HepG2 (cell line): ENCODE measurements around the gene PKD1L1. TPM values are rescaled to one million over a fixed set of nuclear protein-coding genes. Genes with fewer than 3 reads are reported as not detected.

Source experiments
- CBFB ChIP-seq: sonication (generic); formaldehyde crosslinking; IDR thresholded peaks from 2 replicates; pipeline ENCODE4 v1.4.0; 2020; ENCODE audit warnings: missing genetic modification reagents
- ELF3 ChIP-seq: IDR thresholded peaks from 2 replicates; pipeline ENCODE4 v1.6.1; 2016; ENCODE audit warnings: missing genetic modification reagents, missing compliant biosample characterization
- RFXANK ChIP-seq: IDR thresholded peaks from 2 replicates; pipeline ENCODE4 v1.6.1; 2016
- ZBTB44 ChIP-seq: sonication (generic); formaldehyde crosslinking; IDR thresholded peaks from 2 replicates; pipeline ENCODE4 v1.4.0; 2020; ENCODE audit warnings: missing genetic modification reagents
- ZSCAN12 ChIP-seq: sonication (generic); formaldehyde crosslinking; IDR thresholded peaks from 2 replicates; pipeline ENCODE4 v1.9.0; 2021; ENCODE audit warnings: mild to moderate bottlenecking, missing genetic modification reagents
- ZSCAN29 ChIP-seq: sonication (generic); formaldehyde crosslinking; conservative IDR thresholded peaks from 2 replicates; pipeline ENCODE4 v1.4.0; 2020; ENCODE audit warnings: mild to moderate bottlenecking, missing genetic modification reagents
- polyA plus RNA-seq, 8 experiments: library from polyadenylated mRNA; depleted of rRNA in 3 of 8; stranded (reverse) in 7 of 8; unstranded in 1 of 8; fragments of >200 nt; fragmentation: Illumina TruSeq in 4 of 8; extraction: Trizol in 4 of 8; gene quantifications; 2 replicates each; pipeline versions ENCODE4 v1.2.1 to v1.2.3, GENCODE V29; 2011 to 2016; ENCODE audit warnings: low read depth in 4 of 8, missing spikeins in 1 of 8, mixed read lengths in 1 of 8; ENCODE audit not compliant: insufficient read depth in 1 of 8
- total RNA-seq, 5 experiments: library from RNA; depleted of rRNA; stranded (reverse); fragments of >200 nt; fragmentation: Illumina TruSeq; extraction: Trizol; gene quantifications; 2 replicates each; pipeline ENCODE4 v1.2.3, GENCODE V29; 2016; ENCODE audit warnings: low read depth in 1 of 5
- TF ChIP-seq, protein P1 (sequence below): sonication (generic); formaldehyde crosslinking; IDR thresholded peaks from 2 replicates; pipeline ENCODE4 v1.5.1; 2020; ENCODE audit warnings: mild to moderate bottlenecking, missing genetic modification reagents, borderline replicate concordance
- TF ChIP-seq, protein P2 (sequence below): conservative IDR thresholded peaks from 2 replicates; pipeline ENCODE4 v1.6.1; 2018; ENCODE audit warnings: missing genetic modification reagents
- TF ChIP-seq, protein P3 (sequence below): sonication (generic); formaldehyde crosslinking; IDR thresholded peaks from 2 replicates; pipeline ENCODE4 v1.4.0; 2020; ENCODE audit warnings: mild to moderate bottlenecking, missing genetic modification reagents
- TF ChIP-seq, protein P4 (sequence below): IDR thresholded peaks from 2 replicates; pipeline ENCODE4 v1.4.0; 2020; ENCODE audit warnings: mild to moderate bottlenecking, missing genetic modification reagents

Gene PKD1L1
- total and polyA plus RNA-seq, 2 of the 13 experiments (the other 11 are each of a cell fraction or from before 2014, with no cell fraction given), result 0.01 TPM; not detected in 1

GRCh38 chr7:47803025-47803424 lies 145.2 kb downstream of the PKD1L1 start (continued):
- TF ChIP-seq, protein P1, sequence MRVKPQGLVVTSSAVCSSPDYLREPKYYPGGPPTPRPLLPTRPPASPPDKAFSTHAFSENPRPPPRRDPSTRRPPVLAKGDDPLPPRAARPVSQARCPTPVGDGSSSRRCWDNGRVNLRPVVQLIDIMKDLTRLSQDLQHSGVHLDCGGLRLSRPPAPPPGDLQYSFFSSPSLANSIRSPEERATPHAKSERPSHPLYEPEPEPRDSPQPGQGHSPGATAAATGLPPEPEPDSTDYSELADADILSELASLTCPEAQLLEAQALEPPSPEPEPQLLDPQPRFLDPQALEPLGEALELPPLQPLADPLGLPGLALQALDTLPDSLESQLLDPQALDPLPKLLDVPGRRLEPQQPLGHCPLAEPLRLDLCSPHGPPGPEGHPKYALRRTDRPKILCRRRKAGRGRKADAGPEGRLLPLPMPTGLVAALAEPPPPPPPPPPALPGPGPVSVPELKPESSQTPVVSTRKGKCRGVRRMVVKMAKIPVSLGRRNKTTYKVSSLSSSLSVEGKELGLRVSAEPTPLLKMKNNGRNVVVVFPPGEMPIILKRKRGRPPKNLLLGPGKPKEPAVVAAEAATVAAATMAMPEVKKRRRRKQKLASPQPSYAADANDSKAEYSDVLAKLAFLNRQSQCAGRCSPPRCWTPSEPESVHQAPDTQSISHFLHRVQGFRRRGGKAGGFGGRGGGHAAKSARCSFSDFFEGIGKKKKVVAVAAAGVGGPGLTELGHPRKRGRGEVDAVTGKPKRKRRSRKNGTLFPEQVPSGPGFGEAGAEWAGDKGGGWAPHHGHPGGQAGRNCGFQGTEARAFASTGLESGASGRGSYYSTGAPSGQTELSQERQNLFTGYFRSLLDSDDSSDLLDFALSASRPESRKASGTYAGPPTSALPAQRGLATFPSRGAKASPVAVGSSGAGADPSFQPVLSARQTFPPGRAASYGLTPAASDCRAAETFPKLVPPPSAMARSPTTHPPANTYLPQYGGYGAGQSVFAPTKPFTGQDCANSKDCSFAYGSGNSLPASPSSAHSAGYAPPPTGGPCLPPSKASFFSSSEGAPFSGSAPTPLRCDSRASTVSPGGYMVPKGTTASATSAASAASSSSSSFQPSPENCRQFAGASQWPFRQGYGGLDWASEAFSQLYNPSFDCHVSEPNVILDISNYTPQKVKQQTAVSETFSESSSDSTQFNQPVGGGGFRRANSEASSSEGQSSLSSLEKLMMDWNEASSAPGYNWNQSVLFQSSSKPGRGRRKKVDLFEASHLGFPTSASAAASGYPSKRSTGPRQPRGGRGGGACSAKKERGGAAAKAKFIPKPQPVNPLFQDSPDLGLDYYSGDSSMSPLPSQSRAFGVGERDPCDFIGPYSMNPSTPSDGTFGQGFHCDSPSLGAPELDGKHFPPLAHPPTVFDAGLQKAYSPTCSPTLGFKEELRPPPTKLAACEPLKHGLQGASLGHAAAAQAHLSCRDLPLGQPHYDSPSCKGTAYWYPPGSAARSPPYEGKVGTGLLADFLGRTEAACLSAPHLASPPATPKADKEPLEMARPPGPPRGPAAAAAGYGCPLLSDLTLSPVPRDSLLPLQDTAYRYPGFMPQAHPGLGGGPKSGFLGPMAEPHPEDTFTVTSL (CRISPR knock-in tag), result 0 out of 2 replicates have a peak, but pooled peaks have one; percentile 18
- TF ChIP-seq, protein P2, sequence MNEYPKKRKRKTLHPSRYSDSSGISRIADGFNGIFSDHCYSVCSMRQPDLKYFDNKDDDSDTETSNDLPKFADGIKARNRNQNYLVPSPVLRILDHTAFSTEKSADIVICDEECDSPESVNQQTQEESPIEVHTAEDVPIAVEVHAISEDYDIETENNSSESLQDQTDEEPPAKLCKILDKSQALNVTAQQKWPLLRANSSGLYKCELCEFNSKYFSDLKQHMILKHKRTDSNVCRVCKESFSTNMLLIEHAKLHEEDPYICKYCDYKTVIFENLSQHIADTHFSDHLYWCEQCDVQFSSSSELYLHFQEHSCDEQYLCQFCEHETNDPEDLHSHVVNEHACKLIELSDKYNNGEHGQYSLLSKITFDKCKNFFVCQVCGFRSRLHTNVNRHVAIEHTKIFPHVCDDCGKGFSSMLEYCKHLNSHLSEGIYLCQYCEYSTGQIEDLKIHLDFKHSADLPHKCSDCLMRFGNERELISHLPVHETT (CRISPR knock-in tag), result no peak
- TF ChIP-seq ELF3 (CRISPR knock-in tag), result no peak
- no peak for TF ChIP-seq ZBTB44 (CRISPR knock-in tag)
- TF ChIP-seq, protein P3, sequence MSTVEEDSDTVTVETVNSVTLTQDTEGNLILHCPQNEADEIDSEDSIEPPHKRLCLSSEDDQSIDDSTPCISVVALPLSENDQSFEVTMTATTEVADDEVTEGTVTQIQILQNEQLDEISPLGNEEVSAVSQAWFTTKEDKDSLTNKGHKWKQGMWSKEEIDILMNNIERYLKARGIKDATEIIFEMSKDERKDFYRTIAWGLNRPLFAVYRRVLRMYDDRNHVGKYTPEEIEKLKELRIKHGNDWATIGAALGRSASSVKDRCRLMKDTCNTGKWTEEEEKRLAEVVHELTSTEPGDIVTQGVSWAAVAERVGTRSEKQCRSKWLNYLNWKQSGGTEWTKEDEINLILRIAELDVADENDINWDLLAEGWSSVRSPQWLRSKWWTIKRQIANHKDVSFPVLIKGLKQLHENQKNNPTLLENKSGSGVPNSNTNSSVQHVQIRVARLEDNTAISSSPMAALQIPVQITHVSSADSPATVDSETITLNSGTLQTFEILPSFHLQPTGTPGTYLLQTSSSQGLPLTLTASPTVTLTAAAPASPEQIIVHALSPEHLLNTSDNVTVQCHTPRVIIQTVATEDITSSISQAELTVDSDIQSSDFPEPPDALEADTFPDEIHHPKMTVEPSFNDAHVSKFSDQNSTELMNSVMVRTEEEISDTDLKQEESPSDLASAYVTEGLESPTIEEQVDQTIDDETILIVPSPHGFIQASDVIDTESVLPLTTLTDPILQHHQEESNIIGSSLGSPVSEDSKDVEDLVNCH (CRISPR knock-in tag), result no peak
- no peak for TF ChIP-seq ZSCAN29 (CRISPR knock-in tag)
- no peak for TF ChIP-seq RFXANK (CRISPR knock-in tag)
- TF ChIP-seq, protein P4, sequence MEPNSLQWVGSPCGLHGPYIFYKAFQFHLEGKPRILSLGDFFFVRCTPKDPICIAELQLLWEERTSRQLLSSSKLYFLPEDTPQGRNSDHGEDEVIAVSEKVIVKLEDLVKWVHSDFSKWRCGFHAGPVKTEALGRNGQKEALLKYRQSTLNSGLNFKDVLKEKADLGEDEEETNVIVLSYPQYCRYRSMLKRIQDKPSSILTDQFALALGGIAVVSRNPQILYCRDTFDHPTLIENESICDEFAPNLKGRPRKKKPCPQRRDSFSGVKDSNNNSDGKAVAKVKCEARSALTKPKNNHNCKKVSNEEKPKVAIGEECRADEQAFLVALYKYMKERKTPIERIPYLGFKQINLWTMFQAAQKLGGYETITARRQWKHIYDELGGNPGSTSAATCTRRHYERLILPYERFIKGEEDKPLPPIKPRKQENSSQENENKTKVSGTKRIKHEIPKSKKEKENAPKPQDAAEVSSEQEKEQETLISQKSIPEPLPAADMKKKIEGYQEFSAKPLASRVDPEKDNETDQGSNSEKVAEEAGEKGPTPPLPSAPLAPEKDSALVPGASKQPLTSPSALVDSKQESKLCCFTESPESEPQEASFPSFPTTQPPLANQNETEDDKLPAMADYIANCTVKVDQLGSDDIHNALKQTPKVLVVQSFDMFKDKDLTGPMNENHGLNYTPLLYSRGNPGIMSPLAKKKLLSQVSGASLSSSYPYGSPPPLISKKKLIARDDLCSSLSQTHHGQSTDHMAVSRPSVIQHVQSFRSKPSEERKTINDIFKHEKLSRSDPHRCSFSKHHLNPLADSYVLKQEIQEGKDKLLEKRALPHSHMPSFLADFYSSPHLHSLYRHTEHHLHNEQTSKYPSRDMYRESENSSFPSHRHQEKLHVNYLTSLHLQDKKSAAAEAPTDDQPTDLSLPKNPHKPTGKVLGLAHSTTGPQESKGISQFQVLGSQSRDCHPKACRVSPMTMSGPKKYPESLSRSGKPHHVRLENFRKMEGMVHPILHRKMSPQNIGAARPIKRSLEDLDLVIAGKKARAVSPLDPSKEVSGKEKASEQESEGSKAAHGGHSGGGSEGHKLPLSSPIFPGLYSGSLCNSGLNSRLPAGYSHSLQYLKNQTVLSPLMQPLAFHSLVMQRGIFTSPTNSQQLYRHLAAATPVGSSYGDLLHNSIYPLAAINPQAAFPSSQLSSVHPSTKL, result peak; percentile 86
- TF ChIP-seq ZSCAN12, result no peak
- no peak; the same call in 1 of the 2 replicates for TF ChIP-seq CBFB (CRISPR knock-in tag)
